Hepatocyte (in vitro differentiated cells): ENCODE results near the gene TNFRSF12A. TPM values are rescaled to one million over a fixed set of nuclear protein-coding genes. Genes with fewer than 3 reads are reported as not detected.

Experiments
- DNase-seq: peaks from one replicate; pipeline ENCODE4 v3.0.0-alpha.2; 2016; ENCODE audit warnings: low spot score
- H2AFZ ChIP-seq: fragments of 200-600 bp; sonication (generic); 2 replicates; pipeline ENCODE4 v1.6.0; 2016; ENCODE audit warnings: antibody characterized with exemption, mild to moderate bottlenecking
- H3K27ac ChIP-seq: fragments of 200-600 bp; sonication (generic); 2 replicates; pipeline ENCODE4 v1.5.1; 2016; ENCODE audit warnings: mild to moderate bottlenecking
- H3K27me3 ChIP-seq: fragments of 200-600 bp; sonication (generic); 2 replicates; pipeline ENCODE4 v1.6.1; 2016
- H3K36me3 ChIP-seq: fragments of 200-600 bp; sonication (generic); replicated peaks from 2 replicates; pipeline ENCODE4 v1.5.1; 2016; ENCODE audit warnings: low read depth; ENCODE audit not compliant: insufficient read depth
- H3K4me1 ChIP-seq: fragments of 200-600 bp; sonication (generic); 2 replicates; pipeline ENCODE4 v1.5.1; 2016; ENCODE audit warnings: mild to moderate bottlenecking, moderate library complexity; ENCODE audit not compliant: insufficient read depth
- H3K4me2 ChIP-seq: fragments of 200-600 bp; sonication (generic); 2 replicates; pipeline ENCODE4 v1.6.0; 2016
- H3K4me3 ChIP-seq: fragments of 200-600 bp; sonication (generic); 2 replicates; pipeline ENCODE4 v1.5.1; 2016; ENCODE audit warnings: mild to moderate bottlenecking
- H3K79me2 ChIP-seq: fragments of 200-600 bp; sonication (generic); 2 replicates; pipeline ENCODE4 v1.6.0; 2017; ENCODE audit warnings: mild to moderate bottlenecking
- H3K9me2 ChIP-seq: fragments of 200-600 bp; sonication (generic); replicated peaks from 2 replicates; pipeline ENCODE4 v1.6.0; 2017; ENCODE audit warnings: mild to moderate bottlenecking; ENCODE audit not compliant: insufficient read depth
- H3K9me3 ChIP-seq: fragments of 200-600 bp; sonication (generic); 2 replicates; pipeline ENCODE4 v1.5.1; 2016; ENCODE audit warnings: low read depth, mild to moderate bottlenecking
- H4K20me1 ChIP-seq: fragments of 200-600 bp; sonication (generic); 2 replicates; pipeline ENCODE4 v1.6.0; 2016; ENCODE audit warnings: mild to moderate bottlenecking; ENCODE audit not compliant: insufficient read depth, poor library complexity, severe bottlenecking
- CTCF ChIP-seq: fragments of 200-600 bp; sonication (generic); IDR thresholded peaks from 2 replicates; pipeline ENCODE4 v1.5.1; 2016; ENCODE audit warnings: antibody characterized with exemption, mild to moderate bottlenecking; ENCODE audit not compliant: poor library complexity
- EZH2 ChIP-seq: fragments of 200-600 bp; sonication (generic); IDR thresholded peaks from 2 replicates; pipeline ENCODE4 v1.6.1; 2016; ENCODE audit warnings: antibody characterized with exemption, mild to moderate bottlenecking, borderline replicate concordance
- EZH2phosphoT487 ChIP-seq: fragments of 200-600 bp; sonication (generic); IDR thresholded peaks from one replicate; pipeline ENCODE4 v1.6.1; 2018; ENCODE audit warnings: antibody characterized with exemption, mild to moderate bottlenecking, low read depth, moderate library complexity; ENCODE audit not compliant: unreplicated experiment, severe bottlenecking
- WGBS: methylation state at CpG from one replicate; pipeline ENCODE4 v1.1.6; 2016; ENCODE audit warnings: low lambda C conversion rate; ENCODE audit errors: missing lambda C conversion rate; 5-methylcytosine and 5-hydroxymethylcytosine counted together
- polyA plus RNA-seq: library from polyadenylated mRNA; unstranded; fragments of >200 nt; fragmentation: Nextera tagmentation; extraction: Ambion mirVana; gene quantifications from 2 replicates; pipeline ENCODE4 v1.2.1, GENCODE V29; 2016
- total RNA-seq: library from RNA; depleted of rRNA; stranded (reverse); fragments of >200 nt; gene quantifications from 2 replicates; pipeline ENCODE4 v1.2.3, GENCODE V29; 2014

The TNFRSF12A gene
- total and polyA plus RNA-seq, 2 experiments from 2014 or later = 127 to 385 TPM

DNA sequence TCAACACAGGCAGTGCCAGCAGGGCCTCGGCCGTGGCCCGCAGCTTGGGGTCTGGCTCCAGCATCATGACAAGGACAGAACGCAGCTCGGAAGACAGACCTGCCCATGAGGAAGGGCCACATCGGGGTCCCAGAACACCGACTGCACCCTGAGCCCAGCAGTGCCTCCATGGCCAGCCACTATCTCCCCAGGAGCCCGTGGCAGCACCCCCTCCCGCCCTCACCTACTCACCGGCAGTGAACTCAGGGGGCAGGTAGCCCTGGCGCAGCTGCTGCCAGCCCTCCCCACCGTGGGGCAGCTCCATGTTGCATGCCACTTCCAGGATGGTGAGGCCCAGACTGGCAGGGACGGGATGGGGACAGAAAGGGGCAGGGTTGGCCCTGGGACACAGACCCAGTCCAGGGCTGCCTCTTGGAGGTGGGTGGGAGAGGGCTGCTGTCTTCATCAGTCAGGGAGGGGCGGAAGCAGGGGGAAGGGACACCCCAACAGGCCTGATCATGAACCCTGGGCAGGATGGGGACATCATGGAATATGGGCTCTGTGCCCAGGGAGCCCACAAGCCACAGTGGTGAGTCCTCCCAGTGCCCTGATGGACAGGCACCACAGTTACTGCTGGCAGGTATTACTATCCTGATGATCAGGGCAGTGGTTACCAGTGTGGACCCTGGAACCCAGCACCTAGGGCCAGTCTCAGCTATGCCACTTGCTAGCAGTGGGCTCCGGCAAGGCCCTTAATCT is 45.7 kb upstream of the TNFRSF12A start:
- DNase-seq = no peak
- Histone ChIP-seq H3K4me1 (peaks cover 3% of the 10 kb centered on the region), H3K9me3 (no peaks in the 10 kb centered on the region), H3K27me3 (no peaks in the 10 kb centered on the region), H3K79me2 (no peaks in the 10 kb centered on the region), H3K36me3 (no peaks in the 10 kb centered on the region), H3K27ac (no peak overlapping the region), H3K4me2 (no peak overlapping the region), H3K4me3 (no peak overlapping the region), H3K9me2 (no peaks in the 10 kb centered on the region), H2AFZ (no peak overlapping the region), H4K20me1 (no peaks in the 10 kb centered on the region)
- WGBS = 94% methylated on average over 12 of the region's 15 CpGs
- TF ChIP-seq CTCF = no peak
- no peak for TF ChIP-seq EZH2phosphoT487
- TF ChIP-seq EZH2 = no peak

- Histone ChIP-seq H3K36me3 (no peaks in the 10 kb centered on the region), H3K27ac (no peak overlapping the region), H3K4me3 (no peak overlapping the region), H3K9me2 (no peaks in the 10 kb centered on the region), H3K9me3 (no peaks in the 10 kb centered on the region), H3K4me2 (no peak overlapping the region), H3K4me1 (peaks cover 2% of the 10 kb centered on the region), H2AFZ (no peak overlapping the region), H3K27me3 (no peaks in the 10 kb centered on the region), H4K20me1 (no peaks in the 10 kb centered on the region), H3K79me2 (peaks cover 5% of the 10 kb centered on the region)
- no peak for DNase-seq
- 96% methylated on average over 28 of the region's 28 CpGs for WGBS
- TF ChIP-seq EZH2phosphoT487 (no peak), EZH2 (no peak), CTCF (no peak)
These were observed 44.9 kb upstream of the TNFRSF12A start for GRCh38 chr16:2975161-2975795.

GRCh38 chr16:2976201-2976600 is 44.0 kb upstream of the TNFRSF12A start:
- TF ChIP-seq EZH2phosphoT487 = no peak
- no peak for TF ChIP-seq CTCF
- no peak for TF ChIP-seq EZH2
- 93% methylated on average over 7 of the region's 7 CpGs for WGBS
- Histone ChIP-seq H3K27me3 (no peaks in the 10 kb centered on the region), H4K20me1 (no peaks in the 10 kb centered on the region), H2AFZ (no peak overlapping the region), H3K9me2 (no peaks in the 10 kb centered on the region), H3K4me2 (no peak overlapping the region), H3K4me3 (no peak overlapping the region), H3K27ac (no peak overlapping the region), H3K4me1 (peaks cover 6% of the 10 kb centered on the region), H3K9me3 (no peaks in the 10 kb centered on the region), H3K36me3 (no peaks in the 10 kb centered on the region), H3K79me2 (peaks cover 5% of the 10 kb centered on the region)
- no peak for DNase-seq
